Thoracic aorta (tissue), 2 donors: ENCODE measurements around the gene XG. TPM values are rescaled to one million over a fixed set of nuclear protein-coding genes. Genes with fewer than 3 reads are reported as not detected.
"Not testable (repeated sequence)": the region's sequence is repeated elsewhere in the genome, so short reads cannot be mapped to it uniquely, and the experiment has no call there.

Experiments used
- ATAC-seq: fragments of 150-250 bp; one replicate; pipeline ENCODE4 v1.8.0; 2017; ENCODE audit warnings: low read depth; ENCODE audit not compliant: insufficient number of reproducible peaks, low FRiP score
- DNase-seq: peaks from one replicate; pipeline ENCODE4 v3.0.0-alpha.2; 2020; ENCODE audit warnings: low spot score
- H3K27ac ChIP-seq, 2 donors: fragments of 200-600 bp; sonication (generic); 1 replicate in 1 of 2; 2 replicates in 1 of 2; pipeline ENCODE4 v1.5.1; 2016; ENCODE audit warnings: mild to moderate bottlenecking in 2 of 2, moderate library complexity in 2 of 2
- H3K27me3 ChIP-seq: fragments of 200-600 bp; sonication (generic); replicated peaks from 2 replicates; pipeline ENCODE4 v1.6.0; 2016; ENCODE audit warnings: mild to moderate bottlenecking; ENCODE audit not compliant: insufficient read depth
- H3K36me3 ChIP-seq: fragments of 200-600 bp; sonication (generic); one replicate; pipeline ENCODE4 v1.5.1; 2016
- H3K4me1 ChIP-seq, 2 donors: fragments of 200-600 bp; sonication (generic); 1 replicate in 1 of 2; 2 replicates in 1 of 2; pipeline versions ENCODE4 v1.5.1 to v1.6.0; 2016; ENCODE audit warnings: low read depth in 2 of 2, mild to moderate bottlenecking in 1 of 2; ENCODE audit not compliant: control insufficient read depth in 1 of 2
- H3K4me3 ChIP-seq: fragments of 200-600 bp; sonication (generic); 2 replicates; pipeline ENCODE4 v1.5.1; 2016; ENCODE audit warnings: mild to moderate bottlenecking
- H3K9me3 ChIP-seq: fragments of 200-600 bp; sonication (generic); 2 replicates; pipeline ENCODE4 v1.5.1; 2016
- CTCF ChIP-seq: fragments of 200-600 bp; sonication (generic); IDR thresholded peaks from one replicate; pipeline ENCODE4 v1.5.1; 2019; ENCODE audit warnings: antibody characterized with exemption
- total RNA-seq, 2 donors: library from RNA; depleted of rRNA; stranded (reverse); fragments of >200 nt; gene quantifications; one replicate each; pipeline versions ENCODE4 v1.1.0 to v1.2.3, GENCODE V29; 2016

Gene XG
- total RNA-seq, 2 donors from 2014 or later, result 18.1 to 29.6 TPM

- no peaks in the 10 kb centered on the region for H3K9me3 ChIP-seq
- no peaks in the 10 kb centered on the region for H3K27me3 ChIP-seq
- H3K36me3 ChIP-seq, result peaks cover 59% of the 10 kb centered on the region
- no peak for TF ChIP-seq CTCF
- H3K27ac ChIP-seq, result no peak overlapping the region
- no peaks in the 10 kb centered on the region for H3K4me1 ChIP-seq
- DNase-seq (no peak), ATAC-seq (no peak)
- H3K4me3 ChIP-seq, result no peak overlapping the region
These were observed 18.6 kb upstream of the XG start for GRCh38 chrX:2733286-2733685.

GRCh38 chrX:2735270-2735669 is 16.6 kb upstream of the XG start:
- DNase-seq, result no peak
- H3K36me3 ChIP-seq, result peaks cover 52% of the 10 kb centered on the region

GRCh38 chrX:2740672-2741071 is 11.2 kb upstream of the XG start:
- Histone ChIP-seq H3K4me3 (no peak overlapping the region), H3K27ac (no peak overlapping the region), H3K9me3 (no peaks in the 10 kb centered on the region), H3K27me3 (no peaks in the 10 kb centered on the region), H3K4me1 (peaks cover 0 to 3% of the 10 kb centered on the region in 2 donors), H3K36me3 (peaks cover 36% of the 10 kb centered on the region)
- TF ChIP-seq CTCF, result no peak
- ATAC-seq (no peak), DNase-seq (no peak)

More at GRCh38 chrX:2735270-2735669, 16.6 kb upstream of the XG start:
- Histone ChIP-seq H3K27me3 (no peaks in the 10 kb centered on the region), H3K27ac (no peak overlapping the region), H3K4me1 (no peaks in the 10 kb centered on the region), H3K9me3 (no peaks in the 10 kb centered on the region), H3K4me3 (no peak overlapping the region)
- TF ChIP-seq CTCF, result no peak
- ATAC-seq, result no peak

- H3K9me3 ChIP-seq, result no peaks in the 10 kb centered on the region
- no peak for TF ChIP-seq CTCF
- H3K4me1 ChIP-seq, result peaks cover 0 to 10% of the 10 kb centered on the region in 2 donors
- H3K27me3 ChIP-seq, result no peaks in the 10 kb centered on the region
- no peak for ATAC-seq
- peaks cover 30% of the 10 kb centered on the region for H3K36me3 ChIP-seq
- no peak overlapping the region for H3K27ac ChIP-seq
- DNase-seq, result no peak
- H3K4me3 ChIP-seq, result no peak overlapping the region
These were observed 10.5 kb upstream of the XG start for GRCh38 chrX:2741386-2741785.

GRCh38 chrX:2746250-2746649 is 5.6 kb upstream of the XG start:
- H3K27me3 ChIP-seq, DNase-seq, H3K9me3 ChIP-seq, ATAC-seq, H3K4me3 ChIP-seq, H3K36me3 ChIP-seq: not testable (repeated sequence)
- H3K27ac ChIP-seq, result peak overlapping the region in 1 of 2 donors; percentile 22
- peaks cover 0 to 13% of the 10 kb centered on the region in 2 donors for H3K4me1 ChIP-seq

- Histone ChIP-seq H3K27ac (no peak overlapping the region), H3K4me1 (peaks cover 0 to 13% of the 10 kb centered on the region in 2 donors), H3K9me3 (no peaks in the 10 kb centered on the region), H3K36me3 (no peaks in the 10 kb centered on the region), H3K27me3 (no peaks in the 10 kb centered on the region), H3K4me3 (no peak overlapping the region)
- no peak for TF ChIP-seq CTCF
- DNase-seq (no peak), ATAC-seq (no peak)
These were observed 3.5 kb upstream of the XG start for GRCh38 chrX:2748171-2748814.
